Posterior vena cava (tissue), 2 donors: ENCODE measurements around the gene AKR1A1. TPM values are rescaled to one million over a fixed set of nuclear protein-coding genes. Genes with fewer than 3 reads are reported as not detected.
"Not testable (repeated sequence)": the region's sequence is repeated elsewhere in the genome, so short reads cannot be mapped to it uniquely, and the experiment has no call there.

Experiments used
- DNase-seq: peaks from one replicate; pipeline ENCODE4 v3.0.0-alpha.2; 2020; ENCODE audit warnings: low spot score
- intact Hi-C, 2 donors: fragments of 100-400 bp; cut with DNase I; formaldehyde crosslinking; loops; one replicate each; pipeline versions ENCODE4 v1.14.1 to v1.14.2; 2022 to 2023
- long read RNA-seq, 2 donors: library from polyadenylated mRNA; unstranded; transcript quantifications; one replicate each; pipeline ENCODE4 v2.0.0, GENCODE V29; 2020 to 2021
- total RNA-seq, 2 donors: library from RNA; stranded (reverse); fragmentation: NEBNext Ultra II Directional; extraction: Animal tissue kit (Norgen Biotek cat#: 25700); gene quantifications; one replicate each; pipeline ENCODE4 v1.2.1, GENCODE V29; 2021
- donor health status: DM: yes; HTN: yes; CAD: no.
- donor health status: DM: yes; HTN: yes; CAD: no.

AKR1A1 gene
- total RNA-seq: 100 to 1,000 TPM in 1 of 2 donors, 10 to 100 TPM in 1; 97.2 to 119 TPM
- long read RNA-seq, donor 1, transcript AKR1A1-201 (9 exons, 1,166 nt): major isoform, 17 of 33 reads
- long read RNA-seq, donor 1, partial matches to known transcripts: 5 of 33 reads
- long read RNA-seq, donor 1, other reads (novel, unspliced or antisense): 6 of 33 reads
- long read RNA-seq, donor 2, transcript AKR1A1-201 (9 exons, 1,166 nt): major isoform, 91 of 208 reads
- long read RNA-seq, donor 2, transcript AKR1A1-202 (10 exons, 1,818 nt): minor isoform, 51 of 208 reads
- long read RNA-seq, donor 2, transcript AKR1A1-214 (10 exons, 1,360 nt): minor isoform, 24 of 208 reads
- long read RNA-seq, donor 2, partial matches to known transcripts: 11 of 208 reads
- long read RNA-seq, donor 2, other reads (novel, unspliced or antisense): 27 of 208 reads

DNA sequence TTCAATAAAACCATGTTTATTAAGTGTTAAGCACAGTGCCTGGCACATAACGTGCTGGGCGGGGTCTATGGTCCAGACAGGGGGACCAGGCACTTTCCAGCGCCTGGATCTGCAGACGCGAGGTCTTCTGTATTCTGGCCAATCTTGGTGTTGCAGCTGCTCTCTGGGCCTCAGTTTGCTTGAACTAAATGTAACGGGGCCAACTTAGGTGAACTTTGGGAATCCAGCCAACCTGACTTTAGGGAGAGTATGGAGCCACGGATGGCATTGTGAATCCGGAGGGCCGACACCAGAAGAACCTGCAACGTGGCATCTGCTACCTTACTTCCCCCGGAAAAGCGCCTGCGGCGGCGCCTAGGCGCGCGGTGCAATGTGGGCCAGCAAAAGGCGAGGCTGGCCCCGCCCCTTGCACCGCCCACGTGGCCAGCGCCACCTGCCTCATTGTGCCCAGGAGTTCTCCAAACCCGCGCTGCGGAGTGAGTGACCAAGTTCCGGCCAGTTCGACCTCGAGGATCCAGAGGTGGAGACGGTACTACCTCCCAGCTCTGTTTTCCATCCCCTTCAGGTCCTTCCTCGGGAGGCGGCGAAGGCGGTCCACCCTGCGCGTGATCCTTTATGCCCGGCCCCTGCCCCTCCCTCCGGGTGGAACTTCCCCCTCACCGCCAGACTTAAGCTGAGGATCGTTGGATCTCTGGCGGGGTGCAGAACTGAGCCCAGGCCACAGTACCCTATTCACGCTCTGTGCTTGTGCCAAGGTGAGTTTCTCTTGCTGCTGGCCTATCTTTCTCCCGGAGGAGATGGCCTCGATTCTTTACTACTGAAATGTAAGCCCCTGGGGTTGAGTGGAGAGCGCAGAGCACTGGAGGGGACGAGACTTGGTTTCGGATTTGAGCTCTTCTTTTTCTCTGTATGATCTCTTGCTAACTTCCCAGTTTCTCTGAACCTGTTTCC, at the start of gene AKR1A1:
TSS of gene AKR1A1 (plus strand) at position 426 of the 951 bp plus-strand sequence. CDS start 10,969 bp downstream, outside the sequence.
- intact Hi-C loops: no loop called here
- peak; percentile 96 for DNase-seq

GRCh38 chr1:45501505-45501859, 49.1 kb upstream of the AKR1A1 start:
- DNase-seq: no peak
- intact Hi-C loops: no loop called here

DNA sequence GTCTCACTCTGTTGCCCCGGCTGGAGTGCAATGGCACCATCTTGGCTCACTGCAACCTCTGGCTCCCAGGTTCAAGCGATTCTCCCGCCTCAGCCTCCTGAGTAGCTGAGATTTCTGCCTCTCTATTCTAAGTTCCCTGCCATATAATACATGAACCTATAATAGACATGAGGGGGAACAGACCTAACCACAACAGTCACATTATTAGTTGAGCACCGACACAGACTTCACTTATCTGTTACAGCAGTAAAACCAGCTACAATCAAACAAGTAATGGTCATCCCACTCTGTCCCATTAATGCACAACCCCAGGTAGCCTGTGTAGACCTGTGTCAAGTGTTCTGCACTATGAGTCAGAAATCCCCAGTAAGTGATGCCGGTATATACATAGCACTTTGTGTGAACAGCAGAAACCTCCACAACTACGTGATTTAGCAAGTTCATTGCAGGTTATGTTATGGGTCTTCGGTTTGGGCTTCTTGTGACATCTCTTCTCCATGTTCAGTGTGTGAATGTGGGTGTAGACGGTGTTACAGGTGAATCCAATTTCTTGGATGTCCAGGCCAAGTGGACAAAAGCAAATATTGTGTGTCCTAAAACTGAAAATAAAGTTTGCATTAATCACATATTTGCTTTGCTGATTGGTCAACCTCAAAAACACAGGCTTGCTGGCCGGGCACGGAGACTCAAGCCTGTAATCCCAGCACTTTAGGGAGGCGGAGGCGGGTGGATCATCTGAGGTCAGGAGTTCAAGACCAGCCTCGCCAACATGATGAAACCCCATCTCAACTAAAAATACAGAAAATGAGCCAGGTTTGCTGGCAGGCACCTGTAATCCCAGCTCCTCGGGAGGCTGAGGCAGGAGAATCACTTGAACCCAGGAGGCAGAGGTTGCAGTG, 46.9 kb upstream of the AKR1A1 start:
- DNase-seq: no peak
- intact Hi-C loops: no loop called here

- intact Hi-C loops: no loop called here
Measured at GRCh38 chr1:45507195-45507594, 43.4 kb upstream of the AKR1A1 start.

GRCh38 chr1:45507893-45508292, 42.7 kb upstream of the AKR1A1 start:
- DNase-seq: no peak
- intact Hi-C loops: no loop called here

More at GRCh38 chr1:45507195-45507594, 43.4 kb upstream of the AKR1A1 start:
- DNase-seq: no peak

DNA sequence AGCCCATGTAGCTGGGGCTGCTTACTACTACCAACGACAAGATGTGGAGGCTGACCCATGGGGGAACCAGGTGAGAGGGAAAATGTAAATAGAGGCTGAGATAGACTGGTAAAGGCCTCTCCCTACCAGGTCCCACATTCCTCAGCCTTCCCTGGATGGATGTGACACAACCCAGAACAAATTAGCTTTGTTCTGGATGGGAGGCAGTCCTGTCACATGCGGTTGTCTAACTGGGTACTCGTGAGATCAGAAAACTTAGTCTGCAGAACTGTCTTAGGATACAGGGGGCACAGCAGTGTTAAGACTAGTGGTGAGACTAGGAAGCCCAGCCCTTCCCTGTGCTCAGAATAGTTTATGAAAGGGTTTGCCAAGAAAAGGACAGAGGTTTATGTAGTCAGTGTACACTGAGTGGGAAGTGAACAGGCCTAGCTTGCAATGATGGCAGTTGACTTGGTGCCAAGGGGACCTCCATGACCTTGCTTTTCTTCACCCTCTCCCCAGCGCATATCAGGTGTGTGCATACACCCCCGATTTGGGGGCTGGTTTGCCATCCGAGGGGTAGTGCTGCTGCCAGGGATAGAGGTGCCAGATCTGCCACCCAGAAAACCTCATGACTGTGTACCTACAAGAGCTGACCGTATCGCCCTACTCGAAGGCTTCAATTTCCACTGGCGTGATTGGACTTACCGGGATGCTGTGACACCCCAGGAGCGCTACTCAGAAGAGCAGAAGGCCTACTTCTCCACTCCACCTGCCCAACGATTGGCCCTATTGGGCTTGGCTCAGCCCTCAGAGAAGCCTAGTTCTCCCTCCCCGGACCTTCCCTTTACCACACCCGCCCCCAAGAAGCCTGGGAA, 42.1 kb upstream of the AKR1A1 start:
- intact Hi-C loops: no loop called here
- DNase-seq: no peak

DNA sequence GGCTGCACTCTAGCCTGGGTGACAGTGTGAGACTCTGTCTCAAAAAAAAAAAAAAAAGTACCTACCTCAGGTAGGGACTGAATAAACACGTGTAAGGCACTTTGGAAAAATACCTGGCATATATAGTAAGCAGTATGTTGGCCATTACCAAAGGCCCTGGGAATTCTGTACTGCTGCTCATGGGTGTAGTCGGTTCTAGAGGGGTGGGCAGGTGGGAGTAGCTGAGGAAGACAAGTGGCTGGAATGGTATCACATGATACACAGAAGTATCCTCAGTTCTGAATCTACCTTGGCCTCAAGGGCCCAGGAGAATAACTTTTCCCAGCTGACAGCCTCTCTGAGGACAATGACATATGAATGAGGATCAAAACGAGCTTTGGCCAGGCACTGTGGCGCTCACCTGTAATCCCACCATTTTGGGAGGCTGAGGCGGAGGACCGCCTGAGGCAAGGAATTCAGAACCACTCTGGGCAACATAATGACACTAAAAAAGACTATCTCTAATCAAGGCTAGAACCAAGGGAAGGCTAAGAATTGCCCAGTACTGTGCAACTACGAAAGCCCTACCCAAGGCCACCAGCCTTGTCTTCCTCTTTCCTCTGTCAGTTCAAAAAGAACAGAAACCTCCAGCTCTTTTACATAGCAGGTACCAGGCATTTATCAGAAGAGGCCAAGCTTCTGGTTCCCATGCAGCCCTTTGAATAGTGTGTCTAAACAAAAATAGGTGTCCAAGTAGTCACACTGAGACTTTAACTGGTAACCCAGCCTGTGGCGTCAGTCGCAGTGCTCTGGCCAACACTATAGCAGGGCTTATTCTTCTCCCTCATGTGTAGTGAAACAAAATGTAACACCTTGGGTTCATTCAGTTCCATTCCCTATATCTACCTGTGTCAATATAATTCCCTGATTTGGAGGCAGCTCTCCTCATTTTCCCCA, 40.3 kb upstream of the AKR1A1 start:
- no peak for DNase-seq
- intact Hi-C loops: loop anchor here in 1 of 2 donors (10.0 kb wide), 1 partner anchor 1184 kb away; no protein-coding TSS in a partner anchor

DNA sequence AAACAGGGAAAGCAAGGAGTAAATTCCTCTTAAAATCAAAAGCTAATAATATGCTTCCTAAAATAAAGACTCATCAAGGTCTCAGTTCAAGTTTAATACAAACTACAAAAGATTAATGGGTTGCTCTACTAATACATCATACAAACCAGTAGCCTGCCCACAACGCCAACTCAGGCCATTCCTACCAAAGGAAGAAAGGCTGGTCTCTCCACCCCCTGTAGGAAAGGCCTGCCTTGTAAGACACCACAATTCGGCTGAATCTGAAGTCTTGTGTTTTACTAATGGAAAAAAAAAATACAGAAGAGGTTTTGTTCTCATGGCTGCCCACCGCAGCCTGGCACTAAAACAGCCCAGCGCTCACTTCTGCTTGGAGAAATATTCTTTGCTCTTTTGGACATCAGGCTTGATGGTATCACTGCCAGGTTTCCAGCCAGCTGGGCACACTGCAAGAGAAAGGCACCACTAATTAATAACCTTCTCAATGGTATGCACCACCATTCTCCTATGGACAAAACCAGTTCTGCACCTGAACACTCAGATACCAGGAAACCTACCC, 39.6 kb upstream of the AKR1A1 start:
- DNase-seq: no peak
- intact Hi-C loops: loop anchor here in 1 of 2 donors (10.0 kb wide), 1 partner anchor 1184 kb away; no protein-coding TSS in a partner anchor

- no peak for DNase-seq
- intact Hi-C loops: loop anchor here in 1 of 2 donors (10.0 kb wide), 1 partner anchor 1182 kb away; no protein-coding TSS in a partner anchor
Measured at GRCh38 chr1:45512641-45513054, 38.0 kb upstream of the AKR1A1 start.

DNA sequence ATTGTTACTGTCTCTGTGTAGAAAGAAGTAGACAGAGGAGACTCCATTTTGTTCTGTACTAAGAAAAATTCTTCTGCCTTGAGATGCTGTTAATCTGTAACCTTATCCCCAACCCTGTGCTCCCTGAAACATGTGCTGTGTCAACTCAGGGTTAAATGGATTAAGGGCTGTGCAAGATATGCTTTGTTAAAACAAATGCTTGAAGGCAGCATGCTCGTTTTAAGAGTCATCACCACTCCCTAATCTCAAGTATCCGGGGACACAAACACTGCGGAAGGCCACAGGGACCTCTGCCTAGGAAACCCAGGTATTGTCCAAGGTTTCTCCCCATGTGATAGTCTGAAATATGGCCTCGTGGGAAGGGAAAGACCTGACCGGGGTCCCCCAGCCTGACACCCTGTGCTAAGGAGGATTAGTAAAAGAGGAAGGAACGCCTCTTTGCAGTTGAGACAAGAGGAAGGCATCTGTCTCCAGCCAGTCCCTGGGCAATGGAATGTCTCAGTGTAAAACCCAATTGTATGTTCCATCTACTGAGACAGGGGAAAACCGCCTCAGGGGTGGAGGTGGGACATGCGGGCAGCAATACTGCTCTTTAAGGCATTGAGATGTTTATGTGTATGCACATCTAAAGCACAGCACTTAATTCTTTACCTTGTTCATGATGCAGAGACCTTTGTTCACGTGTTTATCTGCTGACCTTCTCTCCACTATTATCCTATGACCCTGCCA, 36.9 kb upstream of the AKR1A1 start:
- not testable (repeated sequence) for DNase-seq
- intact Hi-C loops: loop anchor here in 1 of 2 donors (10.0 kb wide), 1 partner anchor 1181 kb away; no protein-coding TSS in a partner anchor

DNA sequence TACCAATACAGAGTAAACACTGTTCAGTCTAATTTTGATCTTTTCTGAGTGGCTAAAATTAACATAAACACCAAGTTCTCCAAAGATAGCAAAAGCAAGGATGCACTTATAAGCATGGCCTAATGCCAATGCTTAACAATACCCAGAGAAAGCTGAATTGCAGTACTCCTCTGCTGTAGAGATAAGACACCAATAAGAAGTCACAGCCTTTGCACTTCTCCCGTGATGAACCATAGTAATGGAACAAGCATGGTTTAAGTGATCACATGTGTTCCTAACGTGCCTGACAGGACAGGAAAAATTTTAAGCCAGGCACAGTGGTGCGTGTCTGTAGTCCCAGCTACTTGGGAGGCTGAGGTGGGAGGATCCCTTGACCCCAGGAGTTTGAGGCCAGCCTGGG, 34.6 kb upstream of the AKR1A1 start:
- intact Hi-C loops: loop anchor here in 1 of 2 donors (5.0 to 10.0 kb wide), 2 partner anchors 51 to 1179 kb away; no protein-coding TSS in a partner anchor
- no peak for DNase-seq

GRCh38 chr1:45516465-45516864, 34.2 kb upstream of the AKR1A1 start:
- DNase-seq: no peak
- intact Hi-C loops: loop anchor here in 1 of 2 donors (5.0 to 10.0 kb wide), 2 partner anchors 51 to 1178 kb away; no protein-coding TSS in a partner anchor

DNA sequence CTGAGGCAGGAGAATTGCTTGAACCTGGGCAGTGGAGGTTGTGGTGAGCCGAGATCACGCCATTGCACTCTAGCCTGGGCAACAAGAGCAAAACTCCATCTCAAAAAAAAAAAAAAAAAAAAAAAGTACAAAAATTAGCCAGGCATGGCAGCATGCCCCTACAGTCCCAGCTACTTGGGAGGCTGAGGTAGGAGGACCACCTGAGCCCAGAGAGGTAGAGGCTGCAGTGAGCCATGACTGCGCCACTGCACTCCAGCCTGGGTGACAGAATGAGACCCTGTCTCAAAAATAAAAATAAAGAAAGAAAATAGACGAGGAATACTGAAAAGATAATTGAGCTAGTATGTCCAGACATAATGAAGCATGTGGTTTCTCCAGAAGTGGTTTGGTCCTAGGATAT, 32.3 kb upstream of the AKR1A1 start:
- intact Hi-C loops: loop anchor here in 1 of 2 donors (5.0 to 10.0 kb wide), 2 partner anchors 49 to 1176 kb away; no protein-coding TSS in a partner anchor
- not testable (repeated sequence) for DNase-seq

DNA sequence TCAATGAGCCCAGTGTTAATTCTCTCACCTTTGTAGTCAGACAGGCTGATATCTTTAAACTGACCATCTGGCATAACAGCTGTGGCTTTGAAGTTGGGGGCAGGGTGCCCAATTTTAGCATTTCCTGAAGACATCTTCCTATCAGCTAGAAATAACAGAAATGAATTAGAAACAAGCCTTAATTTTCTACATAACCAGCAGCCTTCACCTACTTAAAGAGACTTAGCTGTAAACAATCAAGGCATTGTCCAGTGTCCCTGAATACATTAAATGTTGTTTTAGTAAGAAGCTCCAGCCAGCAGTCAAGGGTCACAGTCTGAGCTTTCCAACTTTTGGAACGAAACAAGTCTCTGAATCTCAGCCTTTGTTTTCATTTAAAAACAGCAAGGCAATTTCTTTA, 31.7 kb upstream of the AKR1A1 start:
- DNase-seq: no peak
- intact Hi-C loops: loop anchor here in 1 of 2 donors (5.0 to 10.0 kb wide), 2 partner anchors 48 to 1176 kb away; no protein-coding TSS in a partner anchor

DNA sequence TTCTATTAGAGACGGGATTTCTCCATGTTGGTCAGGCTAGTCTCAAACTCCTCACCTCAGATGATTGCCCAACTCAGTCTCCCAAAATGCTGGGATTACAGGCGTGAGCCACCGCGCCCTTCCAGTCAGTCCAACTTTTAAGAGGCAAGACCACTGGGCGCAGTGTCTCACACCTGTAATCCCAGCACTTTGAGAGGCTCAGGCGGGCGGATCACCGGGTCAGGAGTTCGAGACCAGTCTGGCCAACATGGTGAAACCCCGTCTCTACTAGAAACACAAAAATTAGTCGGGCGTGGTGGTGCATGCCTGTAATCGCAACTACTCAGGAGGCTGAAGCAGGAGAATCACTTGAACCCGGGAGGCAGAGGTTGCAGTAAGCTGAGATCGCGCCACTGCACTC, 30.9 kb upstream of the AKR1A1 start:
- not testable (repeated sequence) for DNase-seq
- intact Hi-C loops: loop anchor here (5.0 to 10.0 kb wide), 2 partner anchors 48 to 1175 kb away; no protein-coding TSS in a partner anchor
